Transverse colon (tissue), 4 donors: ENCODE data around the gene RHOBTB1.

Experiments used
- EP300 ChIP-seq: sonication (generic); formaldehyde crosslinking; IDR thresholded peaks from one replicate; pipeline ENCODE4 v1.6.1; 2017; ENCODE audit warnings: antibody characterized with exemption, low read depth
- POLR2A ChIP-seq: fragments of 450-650 bp; IDR thresholded peaks from one replicate; pipeline ENCODE4 v1.6.1; 2016; ENCODE audit warnings: antibody characterized with exemption, mild to moderate bottlenecking, moderate library complexity
- POLR2AphosphoS5 ChIP-seq, 3 donors: sonication (generic); formaldehyde crosslinking; IDR thresholded peaks; one replicate each; pipeline ENCODE4 v1.6.1; 2016; ENCODE audit warnings: antibody characterized with exemption in 3 of 3
- TF ChIP-seq, protein P1 (sequence below), 5 experiments: fragments of 200-600 bp in 3 of 5; fragments of 450-650 bp in 2 of 5; sonication (generic) in 3 of 5; IDR thresholded peaks; 1 replicate in 2 of 5; 2 replicates in 3 of 5; pipeline ENCODE4 v1.5.1; 2016 to 2017; ENCODE audit warnings: antibody characterized with exemption in 5 of 5, inconsistent platforms in 3 of 5, mild to moderate bottlenecking in 2 of 5, moderate library complexity in 1 of 5

DNA sequence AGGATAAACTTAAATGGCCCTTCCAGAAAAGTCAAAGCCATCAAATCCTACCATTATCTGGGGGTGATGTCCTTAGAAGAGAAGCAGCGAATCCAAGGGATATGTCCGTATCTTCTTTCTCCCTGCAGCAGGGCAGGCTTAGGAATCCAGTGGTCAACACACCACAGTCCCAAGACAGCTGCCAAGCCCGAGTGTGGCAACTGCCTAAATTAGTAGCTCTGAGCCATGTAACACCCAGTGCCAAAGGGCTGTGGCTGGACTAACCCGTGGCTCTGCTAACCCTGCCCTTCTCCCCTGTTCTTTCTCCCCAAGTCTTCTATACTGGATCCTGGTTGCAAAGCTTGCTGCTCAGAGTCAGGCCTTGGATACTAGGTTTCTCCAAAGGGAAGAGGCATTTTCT lies 90.9 kb downstream of the RHOBTB1 start:
- TF ChIP-seq, protein P1, sequence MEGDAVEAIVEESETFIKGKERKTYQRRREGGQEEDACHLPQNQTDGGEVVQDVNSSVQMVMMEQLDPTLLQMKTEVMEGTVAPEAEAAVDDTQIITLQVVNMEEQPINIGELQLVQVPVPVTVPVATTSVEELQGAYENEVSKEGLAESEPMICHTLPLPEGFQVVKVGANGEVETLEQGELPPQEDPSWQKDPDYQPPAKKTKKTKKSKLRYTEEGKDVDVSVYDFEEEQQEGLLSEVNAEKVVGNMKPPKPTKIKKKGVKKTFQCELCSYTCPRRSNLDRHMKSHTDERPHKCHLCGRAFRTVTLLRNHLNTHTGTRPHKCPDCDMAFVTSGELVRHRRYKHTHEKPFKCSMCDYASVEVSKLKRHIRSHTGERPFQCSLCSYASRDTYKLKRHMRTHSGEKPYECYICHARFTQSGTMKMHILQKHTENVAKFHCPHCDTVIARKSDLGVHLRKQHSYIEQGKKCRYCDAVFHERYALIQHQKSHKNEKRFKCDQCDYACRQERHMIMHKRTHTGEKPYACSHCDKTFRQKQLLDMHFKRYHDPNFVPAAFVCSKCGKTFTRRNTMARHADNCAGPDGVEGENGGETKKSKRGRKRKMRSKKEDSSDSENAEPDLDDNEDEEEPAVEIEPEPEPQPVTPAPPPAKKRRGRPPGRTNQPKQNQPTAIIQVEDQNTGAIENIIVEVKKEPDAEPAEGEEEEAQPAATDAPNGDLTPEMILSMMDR (IDR thresholded peaks at IDR 0.05) = no peak
- TF ChIP-seq EP300 = no peak
- no peak for TF ChIP-seq POLR2AphosphoS5 (IDR thresholded peaks at IDR 0.05)
- TF ChIP-seq POLR2A = no peak
